Muscle layer of duodenum (tissue), 2 donors: ENCODE measurements around the gene U2SURP.

Experiments
- H3K27ac ChIP-seq: one replicate; pipeline ENCODE4 v1.7.0; 2013; ENCODE audit warnings: mild to moderate bottlenecking, low read length
- H3K27me3 ChIP-seq: one replicate; pipeline ENCODE4 v1.7.0; 2013; ENCODE audit warnings: low read depth, mild to moderate bottlenecking, control low read depth, low read length
- H3K36me3 ChIP-seq, 2 donors: one replicate each; pipeline ENCODE4 v1.7.0; 2013; ENCODE audit warnings: low read length in 2 of 2, control low read depth in 1 of 2, mild to moderate bottlenecking in 1 of 2; ENCODE audit not compliant: insufficient read depth in 2 of 2, control insufficient read depth in 1 of 2
- H3K4me1 ChIP-seq, 2 donors: one replicate each; pipeline ENCODE4 v1.7.0; 2013; ENCODE audit warnings: low read length in 2 of 2, mild to moderate bottlenecking in 2 of 2, control low read depth in 1 of 2, moderate library complexity in 1 of 2; ENCODE audit not compliant: insufficient read depth in 2 of 2, control insufficient read depth in 1 of 2
- H3K4me3 ChIP-seq, 2 donors: one replicate each; pipeline ENCODE4 v1.7.0; 2013; ENCODE audit warnings: low read length in 2 of 2, low read depth in 1 of 2, mild to moderate bottlenecking in 1 of 2
- H3K9me3 ChIP-seq, 2 donors: one replicate each; pipeline ENCODE4 v1.7.0; 2013; ENCODE audit warnings: low read length in 2 of 2, control low read depth in 1 of 2, mild to moderate bottlenecking in 1 of 2; ENCODE audit not compliant: control insufficient read depth in 1 of 2
- donor health status: healthy.

Gene U2SURP

DNA sequence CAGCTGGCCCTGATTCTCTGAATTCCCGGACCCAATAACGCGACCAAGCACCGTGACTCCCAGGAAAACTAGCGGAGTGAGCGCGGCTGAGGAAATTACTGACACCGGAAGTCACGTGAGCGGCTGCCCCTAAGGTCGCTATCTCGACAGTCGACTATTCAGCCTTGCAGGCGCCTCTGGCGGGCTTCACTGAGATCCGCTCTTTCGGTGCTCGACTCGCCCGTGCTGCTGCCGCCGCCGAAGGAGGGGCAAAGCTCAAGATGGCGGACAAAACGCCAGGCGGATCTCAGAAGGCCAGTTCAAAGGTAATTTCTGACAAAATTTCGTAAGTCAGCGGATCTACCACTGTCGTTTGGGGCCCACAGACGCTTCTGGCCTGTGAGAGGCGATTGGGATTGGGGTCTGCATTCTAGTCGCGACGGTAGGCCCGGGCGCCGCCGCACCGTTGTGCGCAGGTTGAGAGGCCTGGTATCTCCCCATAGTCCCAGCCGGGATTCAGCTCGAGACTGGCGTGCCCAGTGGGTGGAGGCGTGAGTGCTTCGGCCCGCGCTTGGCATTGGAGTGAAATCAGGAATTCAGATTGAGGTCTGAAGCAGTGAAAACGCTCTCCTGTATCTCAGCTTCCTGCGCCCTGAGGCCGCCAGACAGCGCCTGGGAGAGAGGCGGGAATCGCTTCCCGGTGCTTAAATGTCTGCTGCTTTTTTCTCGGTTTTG is at the start of gene U2SURP:
TSS of gene U2SURP (plus strand) at position 202 of the 714 bp plus-strand sequence. CDS start at position 261, 59 bp downstream.
- Histone ChIP-seq H3K36me3 (peaks cover 0 to 15% of the 10 kb centered on the region in 2 donors), H3K4me3 (peak within 1 kb of the TSS; percentile 97 to 100), H3K4me1 (peaks cover 15 to 40% of the 10 kb centered on the region in 2 donors), H3K9me3 (no peaks in the 10 kb centered on the region), H3K27ac (peak within 1 kb of the TSS; percentile 98), H3K27me3 (no peaks in the 10 kb centered on the region)

DNA sequence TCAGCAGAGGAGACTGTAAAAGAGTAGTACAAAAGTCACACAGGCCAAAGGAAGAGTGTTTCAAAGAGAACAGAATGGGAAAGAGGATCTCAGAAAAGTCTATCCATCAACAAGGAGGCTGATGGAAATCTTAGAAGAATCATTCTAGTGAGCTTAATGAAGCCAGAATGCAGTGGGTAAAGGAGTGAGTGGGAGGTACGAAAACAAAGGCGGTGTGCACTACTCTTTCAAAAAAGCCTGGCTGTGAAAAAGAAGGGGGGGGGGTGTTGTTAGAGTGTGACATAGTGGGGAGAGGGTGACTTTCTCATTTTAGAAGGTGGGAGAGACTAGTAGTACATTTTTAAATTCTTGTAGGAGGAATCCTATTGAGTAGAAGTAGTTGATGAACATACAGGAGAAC is 49.6 kb upstream of the U2SURP start:
- Histone ChIP-seq H3K4me1 (peaks cover 0 to 5% of the 10 kb centered on the region in 2 donors), H3K36me3 (no peaks in the 10 kb centered on the region), H3K27me3 (peaks cover 15% of the 10 kb centered on the region), H3K27ac (no peak overlapping the region), H3K4me3 (no peak overlapping the region), H3K9me3 (no peaks in the 10 kb centered on the region)

DNA sequence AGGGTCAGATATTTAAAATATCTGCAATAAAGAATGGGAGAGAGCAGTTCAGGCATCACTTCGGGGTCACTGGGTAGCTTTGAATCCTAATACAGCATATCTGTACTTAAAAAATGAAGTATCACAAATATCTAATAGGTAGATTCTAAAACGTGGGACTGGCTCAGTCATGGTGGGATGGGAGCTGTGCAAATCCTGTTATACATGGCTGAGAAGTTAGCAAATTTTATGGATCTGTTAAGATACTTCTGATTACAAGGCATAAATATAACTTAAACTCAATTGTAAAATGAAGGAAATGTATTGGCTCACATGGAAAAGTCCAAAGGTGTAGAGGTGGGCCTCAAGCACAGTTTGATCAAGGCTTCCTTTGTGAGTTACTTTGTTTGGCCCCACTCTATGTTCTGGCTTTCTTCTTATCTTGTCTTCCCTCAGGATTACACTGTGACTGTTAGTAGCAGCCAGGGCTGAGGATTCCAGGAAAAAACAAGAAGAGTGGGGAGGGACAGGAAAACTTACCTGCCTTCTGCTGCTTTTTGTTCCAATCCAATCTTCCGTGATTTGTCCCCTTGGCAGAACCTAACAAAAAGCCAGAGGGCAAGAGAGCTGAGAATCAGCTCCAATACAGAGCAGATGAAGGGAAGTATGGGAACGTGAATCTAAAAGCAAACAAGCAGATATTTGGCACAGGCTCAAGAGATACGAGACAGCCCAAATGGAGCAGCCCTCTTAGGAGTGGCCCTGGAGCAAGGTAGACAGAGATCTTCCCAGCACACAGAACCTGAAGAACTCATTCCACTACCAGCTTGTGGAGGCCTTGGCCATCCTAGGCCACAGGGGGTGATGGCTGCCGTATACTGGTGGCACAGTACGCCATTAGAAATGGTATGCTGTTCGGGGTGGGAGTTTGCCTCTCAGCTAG is 48.8 kb upstream of the U2SURP start:
- no peak overlapping the region for H3K4me3 ChIP-seq
- H3K27ac ChIP-seq = no peak overlapping the region
- peaks cover 0 to under 1% of the 10 kb centered on the region in 2 donors for H3K4me1 ChIP-seq
- H3K36me3 ChIP-seq = no peaks in the 10 kb centered on the region
- no peaks in the 10 kb centered on the region for H3K9me3 ChIP-seq
- H3K27me3 ChIP-seq = peaks cover 8% of the 10 kb centered on the region

DNA sequence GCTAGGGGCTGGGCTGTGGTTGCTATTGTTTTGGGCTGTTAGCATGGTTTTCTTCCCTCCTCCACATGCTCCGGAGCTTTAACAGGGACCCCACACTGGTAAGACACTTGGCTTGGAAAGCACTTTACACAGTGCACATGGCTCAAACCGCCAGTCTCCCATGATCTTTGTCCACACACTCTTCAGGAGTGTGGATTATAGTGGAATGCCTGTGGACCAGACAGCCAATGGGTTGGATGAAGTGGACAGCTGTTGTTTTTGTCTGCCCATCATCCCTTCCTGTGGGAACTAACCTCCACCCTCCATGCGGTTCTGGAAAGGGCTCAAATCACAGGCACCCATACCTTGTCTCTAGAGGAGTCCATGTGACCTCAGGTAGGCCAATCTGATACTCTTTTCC is 47.9 kb upstream of the U2SURP start:
- H3K27ac ChIP-seq = no peak overlapping the region
- no peaks in the 10 kb centered on the region for H3K36me3 ChIP-seq
- H3K4me3 ChIP-seq = no peak overlapping the region
- H3K27me3 ChIP-seq = peaks cover under 1% of the 10 kb centered on the region
- H3K9me3 ChIP-seq = no peaks in the 10 kb centered on the region
- no peaks in the 10 kb centered on the region for H3K4me1 ChIP-seq

DNA sequence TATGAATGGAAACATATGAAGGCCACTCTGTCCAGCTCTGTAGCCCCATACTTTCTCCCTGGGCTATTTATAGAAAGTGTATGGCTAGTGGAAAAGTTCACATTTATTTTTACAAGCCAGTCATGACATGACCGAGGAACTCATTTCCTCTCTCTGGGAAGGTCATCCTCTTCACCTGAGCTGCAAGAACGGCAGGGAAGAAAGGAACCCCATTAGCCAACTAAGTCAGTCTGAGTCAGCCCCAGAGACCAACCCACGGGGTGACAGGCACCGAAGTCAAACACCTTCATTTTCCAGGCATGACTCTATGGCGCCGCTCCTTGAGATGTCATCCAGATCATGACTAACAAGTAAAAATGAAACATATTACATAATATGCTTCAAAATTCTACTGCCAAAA is 42.7 kb upstream of the U2SURP start:
- peaks cover 0 to 8% of the 10 kb centered on the region in 2 donors for H3K4me1 ChIP-seq
- H3K27me3 ChIP-seq = peaks cover 25% of the 10 kb centered on the region
- H3K4me3 ChIP-seq = no peak overlapping the region
- no peaks in the 10 kb centered on the region for H3K36me3 ChIP-seq
- no peak overlapping the region for H3K27ac ChIP-seq
- no peaks in the 10 kb centered on the region for H3K9me3 ChIP-seq

DNA sequence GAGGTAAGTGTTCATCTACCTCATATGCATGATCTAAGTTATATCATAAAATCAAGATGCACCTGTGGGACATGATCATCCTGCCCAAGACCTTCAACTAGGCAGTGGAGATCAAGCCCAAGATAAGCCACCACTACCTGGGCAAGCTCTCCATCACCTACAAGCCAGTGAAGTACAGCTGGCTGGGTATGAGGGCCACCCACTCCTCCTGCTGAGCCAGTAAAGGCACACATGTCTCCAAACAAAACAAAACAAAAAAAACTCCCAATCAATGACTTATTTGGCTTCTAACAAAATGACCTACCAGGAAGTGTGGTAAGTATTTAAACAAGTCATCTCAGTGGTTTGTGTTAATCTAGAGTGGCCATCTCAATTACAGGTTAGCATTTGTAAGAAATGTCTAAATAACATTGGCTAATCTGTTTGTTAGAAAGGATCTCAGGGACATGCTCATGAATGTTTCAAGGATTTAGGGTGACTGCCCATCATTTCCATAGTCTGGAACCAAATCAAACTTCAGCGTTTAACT is 41.0 kb upstream of the U2SURP start:
- H3K9me3 ChIP-seq = no peaks in the 10 kb centered on the region
- H3K4me1 ChIP-seq = peaks cover 0 to 8% of the 10 kb centered on the region in 2 donors
- peaks cover 28% of the 10 kb centered on the region for H3K27me3 ChIP-seq
- H3K36me3 ChIP-seq = no peaks in the 10 kb centered on the region
- no peak overlapping the region for H3K27ac ChIP-seq
- no peak overlapping the region for H3K4me3 ChIP-seq

DNA sequence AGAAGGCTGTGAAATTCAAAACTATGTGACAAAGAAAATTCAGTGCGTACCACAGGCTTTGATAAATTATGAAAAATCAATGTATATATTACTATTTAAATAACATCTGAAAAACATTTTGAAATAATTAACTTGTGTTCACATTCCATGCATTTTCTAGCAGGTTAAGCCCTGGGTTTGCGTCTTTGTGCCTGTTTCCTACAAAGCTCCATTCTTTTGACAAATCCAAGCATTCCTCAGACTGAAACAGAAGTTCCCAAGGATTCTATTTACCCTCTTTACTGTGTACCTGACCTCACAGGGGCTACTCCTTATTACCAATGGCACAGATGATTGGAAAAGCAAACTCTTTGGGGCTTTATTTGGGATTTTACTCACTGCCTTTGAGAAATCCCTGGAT is 39.8 kb upstream of the U2SURP start:
- H3K36me3 ChIP-seq = no peaks in the 10 kb centered on the region
- H3K27me3 ChIP-seq = peaks cover 33% of the 10 kb centered on the region
- H3K4me1 ChIP-seq = peaks cover 0 to 8% of the 10 kb centered on the region in 2 donors
- no peak overlapping the region for H3K27ac ChIP-seq
- H3K4me3 ChIP-seq = no peak overlapping the region
- H3K9me3 ChIP-seq = no peaks in the 10 kb centered on the region

DNA sequence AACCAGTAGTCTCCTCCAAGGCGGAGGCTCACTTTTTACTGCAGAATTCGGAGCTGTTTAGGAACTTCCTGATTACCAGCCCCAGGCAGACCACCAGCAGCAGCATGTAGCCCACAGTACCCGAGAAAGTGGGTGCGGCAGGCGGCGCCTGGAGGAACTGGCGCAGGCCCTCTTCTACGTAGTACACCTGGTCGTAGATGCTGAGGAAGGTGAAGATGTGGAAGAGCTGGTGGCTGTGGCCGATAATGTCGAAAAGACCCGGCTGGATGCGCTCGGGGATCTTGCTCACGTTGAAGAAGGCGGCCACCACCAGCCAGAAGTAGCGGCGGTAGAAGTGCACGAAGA is 39.2 kb upstream of the U2SURP start:
- H3K9me3 ChIP-seq = no peaks in the 10 kb centered on the region
- H3K27me3 ChIP-seq = peaks cover 34% of the 10 kb centered on the region
- H3K4me1 ChIP-seq = peaks cover 0 to 8% of the 10 kb centered on the region in 2 donors
- H3K4me3 ChIP-seq = no peak overlapping the region
- H3K36me3 ChIP-seq = no peaks in the 10 kb centered on the region
- no peak overlapping the region for H3K27ac ChIP-seq

DNA sequence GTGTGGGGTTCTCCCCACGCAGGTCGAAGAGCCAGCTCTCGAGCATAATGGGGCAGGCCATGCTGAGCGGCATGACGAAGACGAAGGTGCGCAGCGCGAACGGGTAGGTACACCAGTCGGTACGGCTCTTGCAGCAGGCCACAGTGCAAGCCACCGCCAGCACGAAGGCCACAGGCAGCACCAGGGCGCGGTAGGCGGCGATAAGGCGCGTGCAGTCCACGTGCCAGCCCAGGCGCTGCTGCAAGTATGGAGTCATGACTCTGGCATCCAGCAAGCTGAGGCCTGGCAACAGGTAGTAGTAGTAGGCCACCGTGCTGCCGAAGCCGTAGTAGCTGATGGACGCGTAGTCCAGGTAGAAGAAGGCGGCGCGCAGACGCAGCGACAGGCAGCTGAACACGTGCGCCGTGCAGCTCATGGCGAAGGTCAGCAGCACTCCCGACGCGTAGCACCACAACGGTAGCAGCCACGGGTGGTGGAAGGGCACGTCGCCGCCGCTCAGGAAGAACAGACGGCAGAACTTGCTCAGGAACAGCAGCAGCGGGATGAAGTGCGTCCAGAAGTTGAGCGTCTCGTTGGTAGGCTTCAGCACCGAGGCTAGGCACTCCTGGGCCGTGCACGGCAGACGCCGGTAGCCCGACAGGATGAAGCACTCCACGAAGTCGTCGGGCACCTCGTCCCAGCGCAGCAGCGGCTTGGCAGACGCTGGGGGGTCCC is 38.7 kb upstream of the U2SURP start:
- no peaks in the 10 kb centered on the region for H3K9me3 ChIP-seq
- peaks cover 34% of the 10 kb centered on the region for H3K27me3 ChIP-seq
- no peak overlapping the region for H3K27ac ChIP-seq
- no peaks in the 10 kb centered on the region for H3K36me3 ChIP-seq
- peaks cover 0 to 8% of the 10 kb centered on the region in 2 donors for H3K4me1 ChIP-seq
- H3K4me3 ChIP-seq = peak overlapping the region in 1 of 2 donors; percentile 75

DNA sequence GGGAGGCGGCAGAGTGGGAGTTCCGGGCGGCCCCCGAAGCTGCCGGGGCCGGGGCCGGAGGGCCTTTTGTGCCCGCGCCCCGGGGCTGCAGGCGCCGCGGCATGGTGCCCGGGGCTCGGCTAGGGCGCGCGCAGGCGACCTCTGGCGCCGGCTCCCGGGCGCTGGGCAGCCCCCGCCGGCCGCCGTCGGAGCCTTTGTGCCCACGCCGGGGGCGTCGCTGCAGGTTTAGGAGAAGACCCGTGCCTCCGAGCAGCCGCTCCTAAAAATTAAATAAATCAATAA is 38.2 kb upstream of the U2SURP start:
- peaks cover 0 to 8% of the 10 kb centered on the region in 2 donors for H3K4me1 ChIP-seq
- no peak overlapping the region for H3K27ac ChIP-seq
- H3K4me3 ChIP-seq = peak overlapping the region in 1 of 2 donors; percentile 75
- no peaks in the 10 kb centered on the region for H3K36me3 ChIP-seq
- H3K9me3 ChIP-seq = no peaks in the 10 kb centered on the region
- peaks cover 34% of the 10 kb centered on the region for H3K27me3 ChIP-seq
